Astrocyte (in vitro differentiated cells and primary cell): ENCODE data around the gene KBTBD12. TPM values are rescaled to one million over a fixed set of nuclear protein-coding genes. Genes with fewer than 3 reads are reported as not detected.
"Not testable (repeated sequence)": the region's sequence is repeated elsewhere in the genome, so short reads cannot be mapped to it uniquely, and the experiment has no call there.

Experiments
- DNase-seq: peaks from one replicate; pipeline ENCODE4 v3.0.0-alpha.2; 2010; ENCODE audit warnings: low read depth
- FAIRE-seq: peaks from 2 replicates; lab custom pipeline; 2011; peaks lifted over from hg19 to GRCh38; lab: Jason Lieb, UNC
- H2AFZ ChIP-seq: 2 replicates; pipeline ENCODE4 v1.6.0; 2012; ENCODE audit warnings: low read depth, low read length, inconsistent platforms
- H3K27ac ChIP-seq: 2 replicates; pipeline ENCODE4 v1.5.1; 2011; ENCODE audit warnings: low read depth, low read length, inconsistent platforms
- H3K27me3 ChIP-seq: 2 replicates; pipeline ENCODE4 v1.6.0; 2011; ENCODE audit warnings: low read length, inconsistent platforms; ENCODE audit not compliant: insufficient read depth
- H3K36me3 ChIP-seq: 2 replicates; pipeline ENCODE4 v1.5.1; 2011; ENCODE audit warnings: low read length, inconsistent platforms; ENCODE audit not compliant: insufficient read depth
- H3K4me1 ChIP-seq: 2 replicates; pipeline ENCODE4 v1.5.1; 2011; ENCODE audit warnings: low read length, inconsistent platforms; ENCODE audit not compliant: insufficient read depth
- H3K4me2 ChIP-seq: 2 replicates; pipeline ENCODE4 v1.6.0; 2012; ENCODE audit warnings: low read length, inconsistent platforms
- H3K4me3 ChIP-seq: 2 replicates; pipeline ENCODE4 v1.5.1; 2011; ENCODE audit warnings: low read depth, mild to moderate bottlenecking, low read length, inconsistent platforms; ENCODE audit not compliant: insufficient read depth
- H3K79me2 ChIP-seq: 2 replicates; pipeline ENCODE4 v1.6.0; 2012; ENCODE audit warnings: mild to moderate bottlenecking, low read length, inconsistent platforms; ENCODE audit not compliant: insufficient read depth
- H3K9ac ChIP-seq: 2 replicates; pipeline ENCODE4 v1.6.0; 2012; ENCODE audit warnings: mild to moderate bottlenecking, low read length, inconsistent platforms
- H3K9me3 ChIP-seq: 2 replicates; pipeline ENCODE4 v1.5.1; 2012; ENCODE audit warnings: low read depth, mild to moderate bottlenecking, low read length, inconsistent platforms; ENCODE audit not compliant: insufficient read depth
- H4K20me1 ChIP-seq: 2 replicates; pipeline ENCODE4 v1.6.0; 2012; ENCODE audit warnings: low read length, inconsistent platforms; ENCODE audit not compliant: insufficient read depth
- H3K27ac Mint-ChIP-seq: one replicate; pipeline ENCODE4 v1.8.0; 2021; ENCODE audit warnings: mild to moderate bottlenecking, mixed read lengths; ENCODE audit not compliant: unreplicated experiment
- H3K27me3 Mint-ChIP-seq: one replicate; pipeline ENCODE4 v1.8.0; 2021; ENCODE audit warnings: low read depth, mixed read lengths; ENCODE audit not compliant: unreplicated experiment
- H3K36me3 Mint-ChIP-seq: one replicate; pipeline ENCODE4 v1.8.0; 2021; ENCODE audit warnings: low read depth, mixed read lengths; ENCODE audit not compliant: unreplicated experiment
- H3K4me1 Mint-ChIP-seq: one replicate; pipeline ENCODE4 v1.8.0; 2021; ENCODE audit warnings: low read depth, mixed read lengths; ENCODE audit not compliant: unreplicated experiment
- H3K4me3 Mint-ChIP-seq: one replicate; pipeline ENCODE4 v1.8.0; 2021; ENCODE audit warnings: mild to moderate bottlenecking, moderate library complexity, mixed read lengths; ENCODE audit not compliant: unreplicated experiment
- H3K9me3 Mint-ChIP-seq: one replicate; pipeline ENCODE4 v1.8.0; 2021; ENCODE audit warnings: mild to moderate bottlenecking, mixed read lengths; ENCODE audit not compliant: unreplicated experiment
- CTCF ChIP-seq: IDR thresholded peaks from 2 replicates; pipeline ENCODE4 v1.5.1; 2011; ENCODE audit warnings: low read depth, mild to moderate bottlenecking, inconsistent platforms, low read length, moderate library complexity; ENCODE audit not compliant: insufficient read depth
- EZH2 ChIP-seq: IDR thresholded peaks from 2 replicates; pipeline ENCODE4 v1.6.1; 2012; ENCODE audit warnings: mild to moderate bottlenecking, low read length, inconsistent platforms; ENCODE audit not compliant: insufficient read depth
- total RNA-seq: library from RNA; stranded (reverse); gene quantifications from 2 replicates; pipeline ENCODE4 v1.2.1, GENCODE V29; 2021

KBTBD12 gene
- total RNA-seq, 1 donor from 2014 or later, result not detected

GRCh38 chr3:127867412-127867811, 47.6 kb upstream of the KBTBD12 start:
- Mint-ChIP-seq H3K4me3 (no peak overlapping the region), H3K27ac (no peak overlapping the region), H3K36me3 (no peaks in the 10 kb centered on the region), H3K4me1 (peaks cover 24% of the 10 kb centered on the region), H3K27me3 (no peaks in the 10 kb centered on the region), H3K9me3 (no peaks in the 10 kb centered on the region)
- no peaks in the 10 kb centered on the region for H3K79me2 ChIP-seq
- H3K4me2 ChIP-seq, result no peak overlapping the region
- H3K27me3 ChIP-seq, result no peaks in the 10 kb centered on the region
- H3K9me3 ChIP-seq, result no peaks in the 10 kb centered on the region
- no peaks in the 10 kb centered on the region for H4K20me1 ChIP-seq
- no peaks in the 10 kb centered on the region for H3K36me3 ChIP-seq
- DNase-seq (no peak), FAIRE-seq (no peak)
- no peak overlapping the region for H3K9ac ChIP-seq
- no peak overlapping the region for H3K27ac ChIP-seq
- TF ChIP-seq CTCF (no peak), EZH2 (no peak)
- H2AFZ ChIP-seq, result no peak overlapping the region
- no peak overlapping the region for H3K4me3 ChIP-seq
- H3K4me1 ChIP-seq, result no peaks in the 10 kb centered on the region

- Histone ChIP-seq H3K79me2 (no peaks in the 10 kb centered on the region), H4K20me1 (no peaks in the 10 kb centered on the region), H3K4me2 (no peak overlapping the region), H3K36me3 (no peaks in the 10 kb centered on the region), H2AFZ (no peak overlapping the region), H3K27me3 (no peaks in the 10 kb centered on the region), H3K9ac (no peak overlapping the region), H3K27ac (no peak overlapping the region), H3K4me1 (no peaks in the 10 kb centered on the region), H3K4me3 (no peak overlapping the region), H3K9me3 (no peaks in the 10 kb centered on the region)
- no peak overlapping the region for H3K27ac Mint-ChIP-seq
- no peaks in the 10 kb centered on the region for H3K27me3 Mint-ChIP-seq
- FAIRE-seq (no peak), DNase-seq (peak; percentile 54)
- no peak overlapping the region for H3K4me3 Mint-ChIP-seq
- no peak for TF ChIP-seq EZH2
- TF ChIP-seq CTCF, result no peak
- H3K4me1 Mint-ChIP-seq, result peaks cover 24% of the 10 kb centered on the region
- H3K9me3 Mint-ChIP-seq, result no peaks in the 10 kb centered on the region
- no peaks in the 10 kb centered on the region for H3K36me3 Mint-ChIP-seq
Measured at GRCh38 chr3:127867986-127868385, 47.0 kb upstream of the KBTBD12 start.

GRCh38 chr3:127870156-127870555, 44.9 kb upstream of the KBTBD12 start:
- H3K9me3 Mint-ChIP-seq, result peaks cover 3% of the 10 kb centered on the region
- Histone ChIP-seq H3K4me2 (no peak overlapping the region), H3K4me1 (no peaks in the 10 kb centered on the region), H3K79me2 (no peaks in the 10 kb centered on the region), H3K36me3 (no peaks in the 10 kb centered on the region), H2AFZ (no peak overlapping the region), H4K20me1 (no peaks in the 10 kb centered on the region), H3K9ac (no peak overlapping the region), H3K27me3 (no peaks in the 10 kb centered on the region), H3K9me3 (no peaks in the 10 kb centered on the region), H3K4me3 (no peak overlapping the region), H3K27ac (no peak overlapping the region)
- no peak overlapping the region for H3K27ac Mint-ChIP-seq
- TF ChIP-seq EZH2, result no peak
- TF ChIP-seq CTCF, result no peak
- H3K4me1 Mint-ChIP-seq, result peaks cover 22% of the 10 kb centered on the region
- FAIRE-seq (no peak), DNase-seq (no peak)
- no peaks in the 10 kb centered on the region for H3K36me3 Mint-ChIP-seq
- no peaks in the 10 kb centered on the region for H3K27me3 Mint-ChIP-seq
- no peak overlapping the region for H3K4me3 Mint-ChIP-seq

GRCh38 chr3:127874097-127874496, 40.9 kb upstream of the KBTBD12 start:
- not testable (repeated sequence) for H3K79me2 ChIP-seq, H3K9me3 ChIP-seq, FAIRE-seq, H3K27ac ChIP-seq, H3K9ac ChIP-seq, H3K27me3 Mint-ChIP-seq, H3K4me3 Mint-ChIP-seq, H3K9me3 Mint-ChIP-seq, H3K27me3 ChIP-seq, H3K4me2 ChIP-seq, H3K36me3 Mint-ChIP-seq, H3K36me3 ChIP-seq, H3K27ac Mint-ChIP-seq, H2AFZ ChIP-seq, DNase-seq, H3K4me3 ChIP-seq, H4K20me1 ChIP-seq, H3K4me1 ChIP-seq, H3K4me1 Mint-ChIP-seq
